GM21367 (cell line): Measurements from ENCODE around the gene CLPX.
"Not testable (repeated sequence)": the region's sequence is repeated elsewhere in the genome, so short reads cannot be mapped to it uniquely, and the experiment has no call there.

ENCODE experiments used
- ATAC-seq: cut with Tn5 transposase; IDR thresholded peaks from one replicate; pipeline ENCODE4 v1.9.1; 2021; ENCODE audit not compliant: unreplicated experiment

Gene CLPX

GRCh38 chr15:65175511-65175910 lies 9.6 kb downstream of the CLPX start:
- ATAC-seq: no peak

GRCh38 chr15:65174509-65174908 lies 10.6 kb downstream of the CLPX start:
- no peak for ATAC-seq

- ATAC-seq: no peak
Measured at GRCh38 chr15:65172531-65172930, 12.6 kb downstream of the CLPX start.

DNA sequence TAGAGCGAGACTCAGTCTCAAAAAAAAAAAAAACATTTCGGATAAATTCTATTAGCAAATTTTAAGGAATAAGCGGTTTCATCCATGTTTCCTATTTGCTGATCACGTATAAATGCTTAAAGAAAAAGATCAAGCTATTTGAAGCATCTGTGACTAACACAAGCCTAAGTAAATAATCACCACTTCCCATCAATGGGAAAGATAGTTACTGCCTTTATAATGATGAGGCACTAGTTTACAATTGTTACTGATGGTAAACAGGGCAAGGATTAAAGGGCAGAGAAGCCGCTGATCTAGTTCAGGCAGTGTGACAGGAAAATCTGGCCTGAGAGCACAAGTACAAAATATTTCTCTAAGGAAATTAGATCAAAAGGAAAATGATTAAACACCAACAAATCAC lies 13.7 kb downstream of the CLPX start:
- ATAC-seq: no peak

DNA sequence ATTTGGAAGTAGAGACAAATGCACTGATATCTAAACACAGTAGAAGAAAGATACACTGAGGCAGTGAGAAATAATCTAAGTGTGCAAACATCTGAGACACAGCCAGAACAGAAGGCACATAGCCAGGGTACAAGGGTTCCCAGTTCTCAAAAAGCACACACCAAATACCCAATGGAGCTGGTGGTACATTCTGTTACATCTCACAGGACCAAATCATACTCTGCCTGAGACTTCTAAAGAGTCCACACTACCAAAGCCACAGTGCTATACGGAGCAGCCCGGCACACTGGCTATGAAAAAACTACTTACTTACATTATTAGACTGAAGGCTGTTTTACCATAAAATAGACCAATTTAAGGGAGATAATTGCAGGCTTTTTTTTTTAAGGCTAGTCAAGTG lies 19.3 kb downstream of the CLPX start:
- ATAC-seq: no peak

- no peak for ATAC-seq
Measured at GRCh38 chr15:65164139-65164538, 21.0 kb downstream of the CLPX start.

DNA sequence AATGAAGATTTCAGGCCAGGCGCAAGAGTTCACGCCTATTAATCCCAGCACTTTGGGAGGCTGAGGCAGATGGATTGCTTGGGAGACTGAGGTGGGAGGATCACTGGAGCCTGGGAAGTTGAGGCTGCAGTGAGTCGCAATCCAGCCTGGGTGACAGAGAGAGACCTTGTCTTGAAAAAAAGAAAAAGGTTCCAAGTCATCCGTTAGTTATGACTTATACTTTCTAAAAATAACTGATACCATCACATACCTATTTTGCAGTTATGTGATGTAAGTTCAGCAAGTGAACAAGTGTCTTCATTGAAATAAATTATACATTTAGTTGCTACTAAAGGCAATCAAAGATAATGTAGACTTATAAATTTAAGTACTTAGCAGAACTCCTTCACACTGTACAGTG lies 22.1 kb downstream of the CLPX start:
- ATAC-seq: no peak

- ATAC-seq: no peak
Measured at GRCh38 chr15:65156692-65157091, 28.4 kb downstream of the CLPX start.

DNA sequence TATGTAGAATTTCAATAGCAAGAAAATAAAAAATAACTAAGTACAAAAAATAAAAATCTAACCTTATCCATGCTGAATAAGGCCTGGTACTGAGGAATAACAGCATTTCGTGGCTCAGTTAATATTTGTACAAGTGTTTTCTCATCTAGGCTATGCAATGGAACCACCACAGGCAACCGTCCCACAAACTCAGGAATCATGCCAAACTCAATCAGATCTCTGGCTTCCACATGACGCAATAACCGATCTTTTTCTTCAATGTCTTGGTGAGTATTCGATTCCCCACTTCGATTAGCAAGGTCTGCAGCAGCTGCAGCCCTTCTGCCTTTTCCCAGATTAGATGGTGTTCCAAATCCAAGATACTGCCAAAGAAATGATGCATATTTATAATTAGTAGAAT lies 30.4 kb downstream of the CLPX start:
- ATAC-seq: no peak

DNA sequence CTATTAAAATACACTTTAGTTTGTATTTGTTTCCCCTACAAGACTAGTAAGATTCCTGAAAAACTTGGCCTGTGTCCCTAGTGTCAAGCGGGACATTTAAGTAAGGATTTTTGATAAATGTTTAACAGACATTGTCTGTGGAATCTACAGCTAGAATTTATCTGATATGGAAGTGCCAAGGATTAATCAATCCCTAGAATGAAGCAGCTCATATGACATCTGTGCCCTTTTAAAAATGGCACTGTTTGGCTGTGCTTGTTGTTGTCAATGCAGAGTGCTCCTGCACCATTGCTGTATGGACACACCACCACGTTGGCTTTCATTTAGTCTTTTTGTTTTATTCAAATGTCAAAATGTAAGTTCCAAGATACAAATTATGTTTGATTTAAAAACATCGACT lies 37.2 kb downstream of the CLPX start:
- no peak for ATAC-seq

GRCh38 chr15:65146438-65146837 lies 38.7 kb downstream of the CLPX start:
- no peak for ATAC-seq

DNA sequence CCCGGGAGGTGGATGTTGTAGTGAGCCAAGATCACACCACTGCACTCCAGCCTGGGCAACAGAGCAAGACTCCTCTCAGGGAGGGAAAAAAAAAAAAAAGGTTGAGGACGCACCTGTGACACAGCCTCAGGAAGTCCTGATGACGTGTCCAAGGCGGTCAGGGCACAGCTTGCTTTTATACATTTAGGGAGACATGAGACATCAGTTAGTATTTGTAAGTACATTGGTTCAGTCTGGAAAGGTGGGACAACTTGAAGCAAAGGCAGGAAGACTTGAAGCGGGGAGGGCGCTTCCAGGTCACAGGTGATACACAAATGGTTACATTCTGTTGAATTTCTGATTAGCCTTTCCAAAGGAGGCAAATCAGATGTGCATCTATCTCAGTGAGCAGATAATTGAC lies 46.5 kb downstream of the CLPX start:
- not testable (repeated sequence) for ATAC-seq

- not testable (repeated sequence) for ATAC-seq
Measured at GRCh38 chr15:65137893-65138292, 47.2 kb downstream of the CLPX start.

- not testable (repeated sequence) for ATAC-seq
Measured at GRCh38 chr15:65137089-65137488, 48.1 kb downstream of the CLPX start.

DNA sequence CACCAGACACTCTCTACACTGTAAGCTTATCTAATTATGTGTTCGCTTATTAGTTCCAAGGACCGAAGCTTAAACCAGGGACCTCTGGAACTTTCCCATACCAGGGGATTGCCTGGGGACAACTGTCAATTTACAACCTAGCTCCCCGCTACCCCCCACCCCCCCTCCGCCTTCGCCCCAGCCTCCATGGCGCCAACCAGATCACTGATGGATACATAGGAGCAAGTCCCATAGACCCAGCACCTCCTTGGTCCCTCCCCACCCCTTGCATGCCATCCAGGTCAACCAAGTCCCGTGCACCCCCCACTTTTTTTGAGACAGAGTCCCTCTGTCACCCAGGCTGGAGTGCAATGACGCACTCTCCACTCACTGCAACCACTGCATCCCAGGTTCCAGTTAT lies 50.6 kb downstream of the CLPX start:
- no peak for ATAC-seq

- peak; percentile 84 for ATAC-seq
Measured at GRCh38 chr15:65133548-65134200, 51.5 kb downstream of the CLPX start, which contains the start of gene PDCD7. Gene PDCD7 (minus strand): TSS chr15:65133808. CDS start chr15:65133781, 27 bp downstream.

DNA sequence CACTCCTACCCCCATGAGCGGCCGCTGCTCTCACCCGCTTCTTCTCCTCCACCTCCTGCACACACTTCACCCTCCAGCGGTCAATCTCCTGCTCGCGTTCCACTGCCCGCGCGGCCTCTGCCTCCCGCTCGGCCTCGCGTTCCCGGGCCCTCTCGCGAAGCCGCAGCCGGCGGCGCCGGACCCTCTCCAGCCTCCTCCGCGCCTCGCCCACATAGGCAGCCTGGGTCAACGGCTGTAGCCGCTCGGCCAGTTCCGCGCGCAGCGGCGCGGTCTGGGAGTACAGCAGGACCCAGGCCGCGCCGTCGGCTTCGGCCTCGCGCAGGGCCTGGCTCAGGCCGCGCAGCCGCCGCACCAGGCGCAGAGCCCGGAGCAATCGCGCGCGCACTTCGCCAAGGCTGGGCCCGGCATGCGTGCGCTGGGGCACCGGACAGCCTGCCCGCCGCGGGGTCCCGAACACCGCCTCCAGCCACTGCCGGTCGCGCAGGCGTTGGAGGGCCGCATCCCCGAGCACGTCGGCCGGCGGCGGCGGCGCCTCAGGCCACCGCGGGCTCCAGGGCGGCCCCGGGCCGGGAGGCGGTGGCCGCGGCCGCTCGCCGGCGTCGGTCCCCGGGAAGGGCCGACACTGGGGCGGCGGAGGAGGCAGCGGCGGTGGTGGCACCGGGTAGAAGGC lies 52.1 kb downstream of the CLPX start:
- peak; percentile 27 for ATAC-seq

- ATAC-seq: no peak
Measured at GRCh38 chr15:65130941-65131340, 54.2 kb downstream of the CLPX start.

- no peak for ATAC-seq
Measured at GRCh38 chr15:65115542-65115941, 69.6 kb downstream of the CLPX start.

- ATAC-seq: no peak
Measured at GRCh38 chr15:65115086-65115485, 70.1 kb downstream of the CLPX start, which contains the start of gene UBAP1L. Gene UBAP1L (minus strand): TSS chr15:65115200. CDS start chr15:65106215, 8,985 bp downstream.

DNA sequence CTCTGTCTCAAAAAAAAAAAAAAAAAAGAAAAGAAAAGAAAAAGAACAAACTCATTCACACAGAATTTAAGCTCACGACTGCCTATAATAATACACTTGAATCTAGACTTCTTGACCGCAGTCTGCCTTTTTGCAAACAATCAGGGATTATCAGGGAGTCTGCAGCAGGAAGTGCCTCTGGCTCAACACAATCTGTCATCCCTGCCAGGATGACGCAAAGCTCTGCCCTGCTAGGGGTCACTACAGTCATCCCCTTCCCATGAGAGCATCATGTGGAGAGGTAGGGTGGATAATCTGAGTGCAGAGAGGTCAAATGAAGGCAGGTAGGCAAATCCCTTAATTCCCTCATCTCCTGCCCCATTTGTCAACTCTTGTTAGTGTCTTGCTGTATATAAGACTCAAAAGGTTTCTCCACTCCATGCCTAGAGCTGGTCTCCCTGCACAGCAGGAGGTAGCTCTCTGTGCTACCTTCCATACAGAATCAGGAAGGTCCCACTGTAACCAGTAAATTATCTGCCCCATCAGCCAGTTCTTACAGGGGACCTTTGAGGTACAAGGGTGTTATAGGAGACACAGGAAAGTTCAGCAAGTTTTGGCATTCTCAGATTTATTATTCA lies 74.4 kb downstream of the CLPX start:
- ATAC-seq: no peak

- no peak for ATAC-seq
Measured at GRCh38 chr15:65106011-65106590, 79.0 kb downstream of the CLPX start.
